PC-3 (cell line): ENCODE measurements around the gene SPDYE2B.
"Not testable (repeated sequence)": the region's sequence is repeated elsewhere in the genome, so short reads cannot be mapped to it uniquely, and the experiment has no call there.

ENCODE experiments used
- CTCF ChIP-seq: fragments of 300-600 bp; sonication (generic); conservative IDR thresholded peaks from 2 replicates; pipeline ENCODE4 v1.5.1; 2017; ENCODE audit warnings: antibody characterized with exemption, low read depth, mild to moderate bottlenecking, low read length
- EZH2 ChIP-seq: fragments of 300-600 bp; sonication (generic); IDR thresholded peaks from one replicate; pipeline ENCODE4 v1.6.1; 2017; ENCODE audit warnings: antibody characterized with exemption, mild to moderate bottlenecking, low read length; ENCODE audit not compliant: unreplicated experiment
- EZH2phosphoT487 ChIP-seq: fragments of 300-600 bp; sonication (generic); IDR thresholded peaks from 2 replicates; pipeline ENCODE4 v1.6.1; 2018; ENCODE audit warnings: mild to moderate bottlenecking, antibody characterized with exemption, low read length, borderline replicate concordance

GRCh38 chr7:102671956-102672307, 21.8 kb downstream of the SPDYE2B start:
- not testable (repeated sequence) for TF ChIP-seq CTCF, EZH2, EZH2phosphoT487
